Smooth muscle cell (in vitro differentiated cells): ENCODE data around the gene TRIM31. TPM values are rescaled to one million over a fixed set of nuclear protein-coding genes. Genes with fewer than 3 reads are reported as not detected.

ENCODE experiments used
- DNase-seq: peaks from one replicate; lab custom pipeline; 2025; ENCODE audit not compliant: unreplicated experiment; lab: John Stamatoyannopoulos, UW
- H2AFZ ChIP-seq: fragments of 200-600 bp; sonication (generic); 2 replicates; pipeline ENCODE4 v1.6.0; 2016; ENCODE audit warnings: antibody characterized with exemption, low read depth, mild to moderate bottlenecking
- H3F3A ChIP-seq: fragments of 200-600 bp; sonication (generic); 2 replicates; pipeline ENCODE4 v1.6.0; 2017; ENCODE audit warnings: antibody characterized with exemption, low read depth
- H3K27ac ChIP-seq: fragments of 200-600 bp; sonication (generic); 2 replicates; pipeline ENCODE4 v1.5.1; 2016; ENCODE audit warnings: low read depth, mild to moderate bottlenecking
- H3K27me3 ChIP-seq: fragments of 200-600 bp; sonication (generic); 2 replicates; pipeline ENCODE4 v1.6.1; 2016; ENCODE audit warnings: low read depth, mild to moderate bottlenecking
- H3K36me3 ChIP-seq: fragments of 200-600 bp; sonication (generic); 2 replicates; pipeline ENCODE4 v1.5.1; 2016; ENCODE audit warnings: low read depth
- H3K4me1 ChIP-seq: fragments of 200-600 bp; sonication (generic); 2 replicates; pipeline ENCODE4 v1.5.1; 2016; ENCODE audit warnings: low read depth
- H3K4me2 ChIP-seq: fragments of 200-600 bp; sonication (generic); 2 replicates; pipeline ENCODE4 v1.6.0; 2016; ENCODE audit warnings: mild to moderate bottlenecking
- H3K4me3 ChIP-seq: fragments of 200-600 bp; sonication (generic); 2 replicates; pipeline ENCODE4 v1.5.1; 2016; ENCODE audit warnings: mild to moderate bottlenecking
- H3K79me2 ChIP-seq: fragments of 200-600 bp; sonication (generic); 2 replicates; pipeline ENCODE4 v1.6.0; 2016; ENCODE audit warnings: low read depth, mild to moderate bottlenecking
- H3K9ac ChIP-seq: fragments of 200-600 bp; sonication (generic); 2 replicates; pipeline ENCODE4 v1.6.0; 2016; ENCODE audit warnings: low read depth
- H3K9me3 ChIP-seq: fragments of 200-600 bp; sonication (generic); replicated peaks from 2 replicates; pipeline ENCODE4 v1.5.1; 2016; ENCODE audit warnings: low read depth
- H4K20me1 ChIP-seq: fragments of 200-600 bp; sonication (generic); 2 replicates; pipeline ENCODE4 v1.6.0; 2016; ENCODE audit warnings: low read depth
- WGBS: methylation state at CpG from one replicate; pipeline ENCODE4 v1.1.7; 2016; ENCODE audit warnings: low lambda C conversion rate; 5-methylcytosine and 5-hydroxymethylcytosine counted together
- polyA plus RNA-seq: library from polyadenylated mRNA; unstranded; fragments of >200 nt; fragmentation: Nextera tagmentation; extraction: Ambion mirVana; gene quantifications from 2 replicates; pipeline ENCODE4 v1.2.1, GENCODE V29; 2016
- total RNA-seq: library from RNA; depleted of rRNA; stranded (reverse); fragments of >200 nt; gene quantifications from 2 replicates; pipeline ENCODE4 v1.2.3, GENCODE V29; 2014
- TF ChIP-seq, protein P1 (sequence below): fragments of 200-600 bp; sonication (generic); IDR thresholded peaks from 2 replicates; pipeline ENCODE4 v1.5.1; 2017; ENCODE audit warnings: borderline replicate concordance, mild to moderate bottlenecking, antibody characterized with exemption; ENCODE audit not compliant: insufficient read depth, poor library complexity, severe bottlenecking

The TRIM31 gene
- total and polyA plus RNA-seq, 2 experiments from 2014 or later, result 0.18 TPM; not detected in 1

DNA sequence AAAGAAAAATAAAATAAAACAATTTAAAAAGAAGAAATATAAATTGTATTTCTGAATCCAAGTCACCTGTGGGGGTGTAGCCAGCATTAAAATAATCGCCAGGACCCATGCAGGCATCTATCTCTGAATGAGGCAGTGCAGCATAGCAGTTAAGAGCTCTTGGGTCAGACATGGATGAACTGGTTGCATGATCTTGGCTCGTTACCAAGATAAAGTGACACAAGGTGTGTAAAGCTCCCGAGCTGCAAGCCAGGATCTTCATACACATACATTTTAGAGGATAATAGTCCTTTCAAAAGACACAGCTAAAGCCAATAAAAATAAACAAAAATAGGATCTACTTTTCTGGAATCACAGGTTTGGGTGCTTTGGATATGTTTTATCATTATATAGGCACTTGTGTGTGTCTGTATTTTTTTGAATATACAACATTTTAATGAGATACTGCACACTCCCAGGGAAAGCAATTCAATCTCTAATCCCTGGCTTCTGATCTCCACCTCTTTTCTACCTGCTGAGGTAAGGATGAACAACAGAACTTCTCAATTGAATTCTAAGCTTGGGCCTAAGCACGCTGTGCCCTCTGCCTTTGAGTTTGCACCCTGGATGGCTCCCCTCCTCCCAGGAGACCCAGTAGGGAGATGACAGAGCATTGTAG lies 39.3 kb upstream of the TRIM31 start:
- H3K27ac ChIP-seq, result no peak overlapping the region
- H3K79me2 ChIP-seq, result no peaks in the 10 kb centered on the region
- H3K4me1 ChIP-seq, result no peaks in the 10 kb centered on the region
- no peaks in the 10 kb centered on the region for H3F3A ChIP-seq
- H3K27me3 ChIP-seq, result peaks cover 33% of the 10 kb centered on the region
- WGBS, result 76% methylated on average over 4 of the region's 4 CpGs
- no peak overlapping the region for H3K4me2 ChIP-seq
- TF ChIP-seq, protein P1, sequence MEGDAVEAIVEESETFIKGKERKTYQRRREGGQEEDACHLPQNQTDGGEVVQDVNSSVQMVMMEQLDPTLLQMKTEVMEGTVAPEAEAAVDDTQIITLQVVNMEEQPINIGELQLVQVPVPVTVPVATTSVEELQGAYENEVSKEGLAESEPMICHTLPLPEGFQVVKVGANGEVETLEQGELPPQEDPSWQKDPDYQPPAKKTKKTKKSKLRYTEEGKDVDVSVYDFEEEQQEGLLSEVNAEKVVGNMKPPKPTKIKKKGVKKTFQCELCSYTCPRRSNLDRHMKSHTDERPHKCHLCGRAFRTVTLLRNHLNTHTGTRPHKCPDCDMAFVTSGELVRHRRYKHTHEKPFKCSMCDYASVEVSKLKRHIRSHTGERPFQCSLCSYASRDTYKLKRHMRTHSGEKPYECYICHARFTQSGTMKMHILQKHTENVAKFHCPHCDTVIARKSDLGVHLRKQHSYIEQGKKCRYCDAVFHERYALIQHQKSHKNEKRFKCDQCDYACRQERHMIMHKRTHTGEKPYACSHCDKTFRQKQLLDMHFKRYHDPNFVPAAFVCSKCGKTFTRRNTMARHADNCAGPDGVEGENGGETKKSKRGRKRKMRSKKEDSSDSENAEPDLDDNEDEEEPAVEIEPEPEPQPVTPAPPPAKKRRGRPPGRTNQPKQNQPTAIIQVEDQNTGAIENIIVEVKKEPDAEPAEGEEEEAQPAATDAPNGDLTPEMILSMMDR, result no peak
- no peaks in the 10 kb centered on the region for H3K9me3 ChIP-seq
- H4K20me1 ChIP-seq, result no peaks in the 10 kb centered on the region
- no peaks in the 10 kb centered on the region for H3K36me3 ChIP-seq
- H2AFZ ChIP-seq, result no peak overlapping the region
- no peak for DNase-seq
- H3K9ac ChIP-seq, result no peak overlapping the region
- H3K4me3 ChIP-seq, result no peak overlapping the region

DNA sequence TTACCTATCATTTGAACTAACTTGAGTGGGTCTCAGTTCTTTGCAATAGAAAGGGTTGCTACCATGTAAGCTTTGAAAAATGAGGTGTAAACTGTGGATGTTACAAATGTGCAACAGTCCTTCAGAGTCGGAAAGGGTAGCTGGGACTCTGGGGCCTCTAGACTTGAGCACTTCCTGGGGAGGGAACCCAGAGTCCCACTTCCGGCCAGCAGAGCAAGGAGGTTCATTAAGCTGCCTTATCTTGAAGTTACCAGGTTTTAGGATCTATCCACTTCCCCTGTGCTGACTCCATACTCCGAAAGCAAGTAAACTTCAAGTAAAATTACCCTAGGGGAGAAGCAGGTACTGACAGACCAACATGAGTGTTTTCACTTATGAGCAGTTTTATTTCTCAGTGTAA lies 38.7 kb upstream of the TRIM31 start:
- whole genome bisulfite sequencing, result 85% methylated on average over 3 of the region's 3 CpGs
- H3K9me3 ChIP-seq, result no peaks in the 10 kb centered on the region
- no peaks in the 10 kb centered on the region for H3K4me1 ChIP-seq
- no peaks in the 10 kb centered on the region for H4K20me1 ChIP-seq
- TF ChIP-seq, protein P1, result no peak
- no peaks in the 10 kb centered on the region for H3K79me2 ChIP-seq
- H3K36me3 ChIP-seq, result no peaks in the 10 kb centered on the region
- H3K27ac ChIP-seq, result no peak overlapping the region
- H3F3A ChIP-seq, result no peaks in the 10 kb centered on the region
- DNase-seq, result no peak
- no peak overlapping the region for H2AFZ ChIP-seq
- H3K27me3 ChIP-seq, result peaks cover 29% of the 10 kb centered on the region
- H3K4me2 ChIP-seq, result no peak overlapping the region
- no peak overlapping the region for H3K9ac ChIP-seq
- no peak overlapping the region for H3K4me3 ChIP-seq

DNA sequence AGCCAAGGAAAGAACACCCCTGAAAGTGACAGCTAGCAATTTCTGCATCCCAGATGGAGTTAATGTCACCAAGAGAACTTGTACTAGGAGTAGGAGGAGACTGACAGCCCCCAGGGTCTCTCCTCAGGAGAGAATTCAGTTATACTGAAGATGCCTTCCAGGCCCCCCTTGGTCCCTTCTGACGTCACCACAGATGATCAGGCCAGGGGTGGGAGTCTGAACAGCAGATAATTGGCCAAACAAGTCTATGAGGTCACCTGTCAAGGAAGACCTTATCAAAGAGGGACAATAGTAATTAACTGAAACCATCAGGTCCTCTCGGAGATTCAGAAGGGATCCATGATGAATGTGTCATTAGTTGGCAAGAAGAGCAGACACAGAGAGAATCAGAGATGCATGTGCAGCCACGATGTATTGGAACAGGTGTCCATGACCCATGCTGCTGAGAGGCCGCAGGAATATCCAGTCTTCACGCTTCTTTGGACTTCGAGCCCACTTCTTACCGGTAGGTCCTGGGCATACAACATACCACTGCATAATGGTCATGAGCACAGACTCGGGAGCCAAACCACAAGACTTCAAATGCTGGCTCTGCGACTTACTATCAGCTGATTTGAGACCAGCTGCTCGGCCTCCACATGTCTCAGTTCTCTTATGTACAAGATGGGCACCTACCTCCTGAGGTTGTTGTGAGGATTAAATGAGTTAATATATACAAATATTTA lies 37.9 kb upstream of the TRIM31 start:
- H4K20me1 ChIP-seq, result no peaks in the 10 kb centered on the region
- no peaks in the 10 kb centered on the region for H3K36me3 ChIP-seq
- no peak overlapping the region for H2AFZ ChIP-seq
- no peak for DNase-seq
- H3K27me3 ChIP-seq, result peaks cover 31% of the 10 kb centered on the region
- TF ChIP-seq, protein P1, result no peak
- H3K79me2 ChIP-seq, result no peaks in the 10 kb centered on the region
- H3K4me1 ChIP-seq, result no peaks in the 10 kb centered on the region
- H3K9ac ChIP-seq, result no peak overlapping the region
- H3K9me3 ChIP-seq, result no peaks in the 10 kb centered on the region
- H3K4me3 ChIP-seq, result no peak overlapping the region
- no peak overlapping the region for H3K27ac ChIP-seq
- WGBS, result 84% methylated on average over 10 of the region's 10 CpGs
- no peaks in the 10 kb centered on the region for H3F3A ChIP-seq
- no peak overlapping the region for H3K4me2 ChIP-seq
